Endothelial cell of umbilical vein (primary cell): ENCODE results near the gene TSPAN1. TPM values are rescaled to one million over a fixed set of nuclear protein-coding genes. Genes with fewer than 3 reads are reported as not detected.

Source experiments
- BruUV-seq: library from RNA; stranded (reverse); fragments of 400-500 nt; replicated peaks from 2 replicates; lab custom pipeline; 2021; lab: Mats Ljungman, UMichigan
- CTCF ChIA-PET: fragments of 300-600, 350-600 bp; sonication (Branson Sonifier 250); formaldehyde crosslinking; loops from one replicate; lab custom pipeline; 2021; ENCODE audit warnings: antibody characterized with exemption, inconsistent platforms; lab: Charles Lee
- POLR2A ChIA-PET: fragments of 300-600, 350-600 bp; sonication (Branson Sonifier 250); formaldehyde crosslinking; loops from one replicate; lab custom pipeline; 2021; ENCODE audit warnings: antibody characterized with exemption, inconsistent platforms; lab: Charles Lee
- DNase-seq: peaks from one replicate; pipeline ENCODE4 v3.0.0-alpha.2; 2011; ENCODE audit warnings: low read depth, low spot score
- FAIRE-seq: peaks from 2 replicates; lab custom pipeline; 2011; peaks lifted over from hg19 to GRCh38; lab: Jason Lieb, UNC
- H2AFZ ChIP-seq: 2 replicates; pipeline ENCODE4 v1.6.0; 2012; ENCODE audit warnings: low read depth, low read length, control low read depth, inconsistent platforms
- H3K27ac ChIP-seq: 2 replicates; pipeline ENCODE4 v1.5.1; 2011; ENCODE audit warnings: low read depth, mild to moderate bottlenecking, control low read depth, low read length, moderate library complexity; ENCODE audit not compliant: insufficient read depth
- H3K27me3 ChIP-seq, 2 experiments: 2 replicates each; pipeline versions ENCODE4 v1.6.0 to v1.6.1; 2011; ENCODE audit warnings: low read length in 2 of 2, mixed read lengths in 1 of 2; ENCODE audit not compliant: control insufficient read depth in 2 of 2, insufficient read depth in 2 of 2
- H3K36me3 ChIP-seq, 2 experiments: 2 replicates in 1 of 2; 3 replicates in 1 of 2; pipeline ENCODE4 v1.5.1; 2011; ENCODE audit warnings: low read length in 2 of 2, mild to moderate bottlenecking in 1 of 2, moderate library complexity in 1 of 2; ENCODE audit not compliant: control insufficient read depth in 2 of 2, insufficient read depth in 2 of 2; ENCODE audit errors: extremely low read depth in 1 of 2
- H3K4me1 ChIP-seq: 3 replicates; pipeline ENCODE4 v1.5.1; 2011; ENCODE audit warnings: mild to moderate bottlenecking, low read length; ENCODE audit not compliant: control insufficient read depth, insufficient read depth; ENCODE audit errors: extremely low read depth
- H3K4me2 ChIP-seq: 2 replicates; pipeline ENCODE4 v1.6.1; 2011; ENCODE audit warnings: low read length, control low read depth, mixed read lengths; ENCODE audit not compliant: insufficient read depth
- H3K4me3 ChIP-seq, 3 experiments: fragments of 200-600 bp in 1 of 3; sonication (generic), shearing (Covaris generic) in 1 of 3; replicated peaks in 1 of 3; 2 replicates each; pipeline ENCODE4 v1.5.1; 2011 to 2016; ENCODE audit warnings: control low read depth in 3 of 3, low read length in 3 of 3, mild to moderate bottlenecking in 2 of 3, inconsistent platforms in 1 of 3, low read depth in 1 of 3, moderate library complexity in 1 of 3; ENCODE audit not compliant: insufficient read depth in 1 of 3
- H3K79me2 ChIP-seq: 2 replicates; pipeline ENCODE4 v1.6.0; 2012; ENCODE audit warnings: low read length, inconsistent platforms; ENCODE audit not compliant: control insufficient read depth, insufficient read depth
- H3K9ac ChIP-seq: replicated peaks from 2 replicates; pipeline ENCODE3; 2011; ENCODE audit warnings: low read length, control low read depth; ENCODE audit not compliant: insufficient read depth; ENCODE audit errors: extremely low read depth
- H3K9me1 ChIP-seq: replicated peaks from 3 replicates; pipeline ENCODE4 v1.6.0; 2011; ENCODE audit warnings: mild to moderate bottlenecking, low read length; ENCODE audit not compliant: control insufficient read depth, insufficient read depth; ENCODE audit errors: extremely low read depth
- H3K9me3 ChIP-seq: replicated peaks from 2 replicates; pipeline ENCODE4 v1.5.1; 2012; ENCODE audit warnings: low read length, inconsistent platforms; ENCODE audit not compliant: control insufficient read depth, insufficient read depth
- H4K20me1 ChIP-seq: replicated peaks from 2 replicates; pipeline ENCODE3; 2011; ENCODE audit warnings: mild to moderate bottlenecking, low read length; ENCODE audit not compliant: control insufficient read depth, insufficient read depth; ENCODE audit errors: extremely low read depth
- EZH2 ChIP-seq: IDR thresholded peaks from 2 replicates; pipeline ENCODE4 v1.6.1; 2012; ENCODE audit warnings: borderline replicate concordance, low read depth, mild to moderate bottlenecking, moderate library complexity, low read length, inconsistent platforms; ENCODE audit not compliant: severe bottlenecking
- FOS ChIP-seq: IDR thresholded peaks from 2 replicates; pipeline ENCODE4 v1.6.1; 2011; ENCODE audit warnings: mild to moderate bottlenecking, low read length, moderate library complexity, borderline replicate concordance; ENCODE audit not compliant: insufficient read depth
- GATA2 ChIP-seq: IDR thresholded peaks from 2 replicates; pipeline ENCODE4 v1.7.0; 2011; ENCODE audit warnings: low read depth, mild to moderate bottlenecking, moderate library complexity, mixed read lengths, low read length; ENCODE audit not compliant: insufficient read length, insufficient read depth
- JUN ChIP-seq: IDR thresholded peaks from 2 replicates; pipeline ENCODE4 v1.6.1; 2011; ENCODE audit warnings: borderline replicate concordance, low read depth; ENCODE audit not compliant: insufficient read length, insufficient read depth
- MYC ChIP-seq: IDR thresholded peaks from one replicate; pipeline ENCODE4 v1.6.1; 2011; ENCODE audit warnings: mild to moderate bottlenecking, low read depth, low read length
- POLR2A ChIP-seq: IDR thresholded peaks from 2 replicates; pipeline ENCODE4 v1.6.1; 2012; ENCODE audit warnings: low read depth, mild to moderate bottlenecking, control low read depth, low read length
- POLR2AphosphoS5 ChIP-seq: IDR thresholded peaks from 2 replicates; pipeline ENCODE4 v1.6.1; 2012; ENCODE audit warnings: low read depth, mild to moderate bottlenecking, control low read depth, low read length, moderate library complexity; ENCODE audit not compliant: insufficient read depth
- dilution Hi-C: fragments of 300-500 bp; cut with MboI; formaldehyde crosslinking; loops from one replicate; pipeline ENCODE4 v1.15.0; 2019; ENCODE audit warnings: low sequenced_read_pairs; ENCODE audit not compliant: extremely low pct_ligation_motif_present
- intact Hi-C: fragments of 100-400 bp; cut with micrococcal nuclease; formaldehyde crosslinking; loops from one replicate; pipeline ENCODE4 v1.10.0; 2022
- polyA plus RNA-seq, 4 experiments: library from polyadenylated mRNA; depleted of rRNA in 3 of 4; stranded (reverse) in 3 of 4; unstranded in 1 of 4; fragments of >200 nt; gene quantifications; 2 replicates each; pipeline versions ENCODE4 v1.2.1 to v1.2.3, GENCODE V29; 2011 to 2012; ENCODE audit warnings: missing spikeins in 1 of 4
- total RNA-seq: library from RNA; stranded (reverse); gene quantifications from 2 replicates; pipeline ENCODE4 v1.2.3, GENCODE V29; 2021
- TF ChIP-seq, protein P1 (sequence below), 2 donors: IDR thresholded peaks; 1 replicate in 1 of 2; 2 replicates in 1 of 2; pipeline ENCODE4 v1.5.1; 2011; ENCODE audit warnings: low read length in 2 of 2, mild to moderate bottlenecking in 2 of 2, moderate library complexity in 2 of 2, control low read depth in 1 of 2, inconsistent platforms in 1 of 2, low read depth in 1 of 2; ENCODE audit not compliant: insufficient read depth in 1 of 2; ENCODE audit errors: extremely low read depth in 1 of 2
- TF ChIP-seq, protein P2 (sequence below): IDR thresholded peaks from 2 replicates; pipeline ENCODE4 v1.6.1; 2011; ENCODE audit not compliant: insufficient read depth, insufficient read length

The TSPAN1 gene
- total and polyA plus RNA-seq, 2 donors (not counting 3 experiments of a cell fraction or from before 2014, with no cell fraction given) = 0.65 to 0.88 TPM

GRCh38 chr1:46153228-46153627, 21.7 kb upstream of the TSPAN1 start:
- intact Hi-C loops (no loop called here), dilution Hi-C loops (no loop called here)
- FAIRE-seq (no peak), DNase-seq (no peak)
- Histone ChIP-seq H4K20me1 (no peaks in the 10 kb centered on the region), H3K4me3 (no peak overlapping the region), H3K9me1 (no peaks in the 10 kb centered on the region), H3K36me3 (no peaks in the 10 kb centered on the region), H3K4me2 (no peak overlapping the region), H3K9me3 (no peaks in the 10 kb centered on the region), H2AFZ (no peak overlapping the region), H3K4me1 (no peaks in the 10 kb centered on the region), H3K27ac (no peak overlapping the region), H3K79me2 (no peaks in the 10 kb centered on the region), H3K27me3 (no peaks in the 10 kb centered on the region), H3K9ac (no peak overlapping the region)
- POLR2A ChIA-PET = no interaction called here
- CTCF ChIA-PET = no interaction called here
- TF ChIP-seq, protein P1, sequence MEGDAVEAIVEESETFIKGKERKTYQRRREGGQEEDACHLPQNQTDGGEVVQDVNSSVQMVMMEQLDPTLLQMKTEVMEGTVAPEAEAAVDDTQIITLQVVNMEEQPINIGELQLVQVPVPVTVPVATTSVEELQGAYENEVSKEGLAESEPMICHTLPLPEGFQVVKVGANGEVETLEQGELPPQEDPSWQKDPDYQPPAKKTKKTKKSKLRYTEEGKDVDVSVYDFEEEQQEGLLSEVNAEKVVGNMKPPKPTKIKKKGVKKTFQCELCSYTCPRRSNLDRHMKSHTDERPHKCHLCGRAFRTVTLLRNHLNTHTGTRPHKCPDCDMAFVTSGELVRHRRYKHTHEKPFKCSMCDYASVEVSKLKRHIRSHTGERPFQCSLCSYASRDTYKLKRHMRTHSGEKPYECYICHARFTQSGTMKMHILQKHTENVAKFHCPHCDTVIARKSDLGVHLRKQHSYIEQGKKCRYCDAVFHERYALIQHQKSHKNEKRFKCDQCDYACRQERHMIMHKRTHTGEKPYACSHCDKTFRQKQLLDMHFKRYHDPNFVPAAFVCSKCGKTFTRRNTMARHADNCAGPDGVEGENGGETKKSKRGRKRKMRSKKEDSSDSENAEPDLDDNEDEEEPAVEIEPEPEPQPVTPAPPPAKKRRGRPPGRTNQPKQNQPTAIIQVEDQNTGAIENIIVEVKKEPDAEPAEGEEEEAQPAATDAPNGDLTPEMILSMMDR (IDR thresholded peaks at IDR 0.05; ENCODE audit: extremely low read depth in 1 of 2, insufficient read depth in 1 of 2, low read depth in 1 of 2, low read length in 2 of 2) = no peak
- TF ChIP-seq MYC (no peak), EZH2 (no peak), POLR2A (no peak), JUN (no peak), FOS (no peak), GATA2 (no peak), POLR2AphosphoS5 (no peak)
- TF ChIP-seq, protein P2, sequence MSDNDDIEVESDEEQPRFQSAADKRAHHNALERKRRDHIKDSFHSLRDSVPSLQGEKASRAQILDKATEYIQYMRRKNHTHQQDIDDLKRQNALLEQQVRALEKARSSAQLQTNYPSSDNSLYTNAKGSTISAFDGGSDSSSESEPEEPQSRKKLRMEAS = no peak
- BruUV-seq = no TSS peak
